HG03521 (cell line): Measurements from ENCODE around the gene ZNF57.
"Not testable (repeated sequence)": the region's sequence is repeated elsewhere in the genome, so short reads cannot be mapped to it uniquely, and the experiment has no call there.

ENCODE experiments used
- ATAC-seq: cut with Tn5 transposase; IDR thresholded peaks from one replicate; pipeline ENCODE4 v1.9.1; 2021; ENCODE audit warnings: mild to moderate bottlenecking, moderate library complexity; ENCODE audit not compliant: unreplicated experiment

The ZNF57 gene

GRCh38 chr19:2950286-2951124 is 49.8 kb downstream of the ZNF57 start:
- ATAC-seq, result peak; percentile 95

GRCh38 chr19:2952953-2953481 is 52.3 kb downstream of the ZNF57 start:
- no peak for ATAC-seq

- no peak for ATAC-seq
Measured at GRCh38 chr19:2957160-2957559, 56.4 kb downstream of the ZNF57 start.

DNA sequence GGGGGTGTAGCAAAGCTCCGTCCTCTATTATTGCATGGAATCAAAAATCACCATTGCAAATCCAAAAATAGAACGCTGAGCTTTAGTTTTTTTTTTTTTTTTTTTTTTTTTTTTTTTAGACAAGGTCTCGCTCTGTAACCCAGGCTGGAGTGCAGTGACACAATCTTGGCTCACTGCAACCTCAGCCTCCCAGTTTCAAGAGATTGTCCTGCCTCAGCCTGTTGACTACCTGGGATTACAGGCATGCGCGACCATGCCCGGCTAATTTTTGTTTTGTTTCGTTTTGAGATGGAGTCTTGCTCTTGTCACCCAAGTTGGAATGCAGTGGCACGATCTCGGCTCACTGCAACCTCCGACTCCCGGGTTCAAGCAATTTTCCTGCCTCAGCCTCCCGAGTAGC is 59.4 kb downstream of the ZNF57 start:
- no peak for ATAC-seq

DNA sequence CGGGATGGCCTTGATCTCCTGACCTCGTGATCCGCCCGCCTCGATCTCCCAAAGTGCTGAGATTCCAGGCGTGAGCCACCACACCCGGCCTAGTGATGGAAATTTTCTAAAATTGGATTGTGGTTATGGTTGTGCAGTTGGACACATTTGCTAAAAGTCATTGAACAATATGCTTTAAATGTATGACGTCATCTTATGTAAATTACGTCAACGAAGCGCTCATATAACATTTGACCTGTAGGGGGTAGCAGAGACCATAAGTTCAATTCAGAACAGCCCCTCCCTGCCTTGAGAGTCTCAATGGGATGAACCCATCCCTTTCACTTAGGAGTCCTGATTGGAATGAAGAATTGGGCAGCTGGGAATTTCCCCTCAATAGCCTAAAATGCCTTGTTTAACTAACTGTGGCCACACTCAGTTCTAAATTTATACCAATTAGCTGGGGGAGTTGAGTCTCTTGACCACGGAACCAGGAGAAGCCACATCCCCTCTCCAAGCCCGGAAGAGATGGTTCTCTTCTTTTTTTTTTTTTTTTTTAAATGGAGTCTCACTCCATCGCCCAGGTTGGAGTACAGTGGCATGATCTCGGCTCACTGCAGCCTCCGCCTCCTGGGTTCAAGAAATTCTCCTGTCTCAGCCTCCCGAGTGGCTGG is 61.4 kb downstream of the ZNF57 start:
- peak; percentile 51 for ATAC-seq

DNA sequence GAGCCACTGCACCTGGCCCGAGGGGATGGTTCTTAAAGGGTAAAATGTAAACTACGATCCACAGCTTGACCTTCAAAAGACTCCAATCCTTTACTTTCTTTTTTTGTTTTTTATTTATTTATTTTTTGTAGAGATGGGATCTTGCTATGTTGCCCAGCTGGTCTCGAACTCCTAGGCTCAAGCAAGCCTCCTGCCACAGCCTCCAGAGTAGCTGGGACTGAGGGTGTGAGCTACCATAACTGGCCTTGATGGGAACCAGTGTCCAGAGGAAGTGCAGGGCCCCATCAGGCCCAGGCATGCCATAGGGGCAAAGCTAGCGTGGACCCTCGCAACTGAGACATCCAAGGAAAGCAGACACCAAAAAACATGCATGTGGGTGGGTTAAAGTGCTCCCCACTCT is 62.4 kb downstream of the ZNF57 start:
- no peak for ATAC-seq

DNA sequence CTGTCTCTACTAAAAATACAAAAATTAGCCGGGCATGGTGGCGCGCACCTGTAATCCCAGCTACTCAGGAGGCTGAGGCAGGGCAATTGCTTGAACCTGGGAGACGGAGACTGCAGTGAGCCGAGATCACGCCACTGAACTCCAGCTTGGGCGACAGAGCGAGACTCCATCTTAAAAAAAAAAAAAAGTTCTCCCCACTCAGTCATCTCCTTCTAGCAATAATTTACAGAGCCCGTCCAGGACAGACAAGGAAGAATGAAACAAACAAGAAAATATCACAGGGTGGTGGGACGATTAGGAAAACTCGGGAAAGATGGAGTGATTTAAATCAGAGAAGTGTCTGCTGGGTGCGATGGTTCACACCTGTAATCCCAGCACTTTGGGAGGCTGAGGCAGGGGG is 62.9 kb downstream of the ZNF57 start:
- not testable (repeated sequence) for ATAC-seq

DNA sequence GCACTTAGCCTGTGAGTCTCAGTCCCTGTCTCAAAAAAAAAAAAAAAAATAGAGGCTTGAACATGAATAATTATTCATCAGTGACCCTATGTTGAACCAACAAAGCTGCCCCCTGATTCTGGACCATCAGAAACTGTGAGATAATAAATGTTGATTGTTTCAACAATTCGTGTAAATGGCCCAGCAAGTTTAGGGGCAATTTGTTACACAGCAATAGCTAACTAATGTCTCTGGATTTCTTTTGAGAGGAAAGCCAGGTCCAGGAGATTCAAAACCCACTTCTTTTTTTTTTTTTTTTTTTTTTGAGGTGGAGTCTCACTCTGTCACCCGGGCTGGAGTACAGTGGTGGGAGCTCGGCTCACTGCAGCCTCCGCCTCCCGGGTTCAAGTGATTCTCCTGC is 64.1 kb downstream of the ZNF57 start:
- ATAC-seq, result no peak

- ATAC-seq, result no peak
Measured at GRCh38 chr19:2967972-2968371, 67.2 kb downstream of the ZNF57 start.
